ENCODE results near the gene D2HGDH.

- TF ChIP-seq CTCF (conservative IDR thresholded peaks at IDR 0.05; ENCODE audit: low read depth, low read length): no peak
- no peak for TF ChIP-seq EZH2 (IDR thresholded peaks at IDR 0.05; ENCODE audit: borderline replicate concordance, low read depth, low read length, poor library complexity, severe bottlenecking)
Observed at GRCh38 chr2:241751152-241751551, 16.7 kb downstream of the D2HGDH start.
